ENCODE measurements around the gene SPHK2. TPM values are rescaled to one million over a fixed set of nuclear protein-coding genes. Genes with fewer than 3 reads are reported as not detected.

The SPHK2 gene
- total and polyA plus RNA-seq, 2 experiments from 2014 or later: 18.3 to 50.3 TPM

- peaks cover 36% of the 10 kb centered on the region for H3K4me1 Mint-ChIP-seq
- H3F3A ChIP-seq (replicated peaks; ENCODE audit: low read depth): peaks cover 31% of the 10 kb centered on the region
- H3K79me2 ChIP-seq (replicated peaks; ENCODE audit: insufficient read depth): no peaks in the 10 kb centered on the region
- peaks cover 33% of the 10 kb centered on the region for H3K4me1 ChIP-seq (ENCODE audit: insufficient read depth)
- no peaks in the 10 kb centered on the region for H3K36me3 ChIP-seq (ENCODE audit: insufficient read depth)
- no peaks in the 10 kb centered on the region for H3K9me3 Mint-ChIP-seq
- peak within 1 kb of the TSS; percentile 96 for H3K4me2 ChIP-seq
- H3K27ac Mint-ChIP-seq: peak within 1 kb of the TSS; percentile 97
- ATAC-seq: peak; percentile 3
- peaks cover 21% of the 10 kb centered on the region for H3K27me3 Mint-ChIP-seq (ENCODE audit: insufficient read depth, low read depth, poor library complexity)
- H3K4me3 Mint-ChIP-seq: peak within 1 kb of the TSS; percentile 81
- peaks cover 30% of the 10 kb centered on the region for H3K36me3 Mint-ChIP-seq (ENCODE audit: low read depth)
- peak within 1 kb of the TSS; percentile 75 for H3K4me3 ChIP-seq
- no peaks in the 10 kb centered on the region for H4K20me1 ChIP-seq (replicated peaks; ENCODE audit: insufficient read depth)
- H2AFZ ChIP-seq: peak within 1 kb of the TSS; percentile 88
- peak; percentile 63 for DNase-seq (ENCODE audit: low spot score)
- peaks cover 21% of the 10 kb centered on the region for H3K27me3 ChIP-seq (ENCODE audit: insufficient read depth)
- H3K27ac ChIP-seq (ENCODE audit: low read depth): peak within 1 kb of the TSS; percentile 98
- TF ChIP-seq EZH2 (IDR thresholded peaks at IDR 0.05; ENCODE audit: low read depth, unreplicated experiment) (no peak), CTCF (conservative IDR thresholded peaks at IDR 0.05; ENCODE audit: low read depth in 2 of 2) (peak in 1 of 2 experiments; percentile 21; a peak in 1 of 4 replicates)
- no peaks in the 10 kb centered on the region for H3K9me2 ChIP-seq (ENCODE audit: insufficient read depth)
Measured at GRCh38 chr19:48636859-48637448, 17.6 kb downstream of the SPHK2 start, which contains the start of gene DBP. TSS of gene DBP (minus strand) at chr19:48637379. CDS start at chr19:48636994, 385 bp downstream.

GRCh38 chr19:48637449-48637947, 18.2 kb downstream of the SPHK2 start:
- DNase-seq (ENCODE audit: low spot score) (peak; percentile 100), ATAC-seq (peak; percentile 69)
- H3K79me2 ChIP-seq (replicated peaks; ENCODE audit: insufficient read depth): no peaks in the 10 kb centered on the region
- Mint-ChIP-seq H3K27ac (peak overlapping the region; percentile 97), H3K36me3 (ENCODE audit: low read depth) (peaks cover 31% of the 10 kb centered on the region), H3K4me3 (peak overlapping the region; percentile 81), H3K27me3 (ENCODE audit: insufficient read depth, low read depth, poor library complexity) (peaks cover 21% of the 10 kb centered on the region), H3K9me3 (no peaks in the 10 kb centered on the region), H3K4me1 (peaks cover 34% of the 10 kb centered on the region)
- peak overlapping the region; percentile 96 for H3K4me2 ChIP-seq
- peak overlapping the region; percentile 75 for H3K4me3 ChIP-seq
- peaks cover 21% of the 10 kb centered on the region for H3K27me3 ChIP-seq (ENCODE audit: insufficient read depth)
- H3K36me3 ChIP-seq (ENCODE audit: insufficient read depth): no peaks in the 10 kb centered on the region
- H2AFZ ChIP-seq: peak overlapping the region; percentile 88; the same call in 1 of the 2 replicates
- peaks cover 33% of the 10 kb centered on the region for H3K4me1 ChIP-seq (ENCODE audit: insufficient read depth)
- H3F3A ChIP-seq (replicated peaks; ENCODE audit: low read depth): peaks cover 28% of the 10 kb centered on the region
- H4K20me1 ChIP-seq (replicated peaks; ENCODE audit: insufficient read depth): no peaks in the 10 kb centered on the region
- no peaks in the 10 kb centered on the region for H3K9me2 ChIP-seq (ENCODE audit: insufficient read depth)
- H3K27ac ChIP-seq (ENCODE audit: low read depth): peak overlapping the region; percentile 98
- TF ChIP-seq ETS1 (IDR thresholded peaks at IDR 0.05) (no peak), EZH2phosphoT487 (IDR thresholded peaks at IDR 0.05; ENCODE audit: unreplicated experiment) (no peak), EZH2 (IDR thresholded peaks at IDR 0.05; ENCODE audit: low read depth, unreplicated experiment) (no peak), REST (IDR thresholded peaks at IDR 0.05; ENCODE audit: unreplicated experiment) (no peak), NANOG (IDR thresholded peaks at IDR 0.05; ENCODE audit: borderline replicate concordance) (no peak), POLR2AphosphoS5 (IDR thresholded peaks at IDR 0.05; ENCODE audit: low read depth) (peak; percentile 52), JUNB (IDR thresholded peaks at IDR 0.05; ENCODE audit: unreplicated experiment) (no peak), STAT1 (IDR thresholded peaks at IDR 0.05; ENCODE audit: unreplicated experiment) (no peak), ZNF331 (CRISPR knock-in tag; IDR thresholded peaks at IDR 0.05; ENCODE audit: low read depth) (no peak), CREB1 (CRISPR knock-in tag; IDR thresholded peaks at IDR 0.05; ENCODE audit: low read depth) (peak; percentile 64)

Measured in GM23338 (cell line).